EH (cell line): ENCODE data around the gene QKI.
"Not testable (repeated sequence)": the region's sequence is repeated elsewhere in the genome, so short reads cannot be mapped to it uniquely, and the experiment has no call there.

Experiments
- DNase-seq: peaks from one replicate; pipeline ENCODE4 v3.0.0-alpha.2; 2015; ENCODE audit warnings: low read depth

The QKI gene

DNA sequence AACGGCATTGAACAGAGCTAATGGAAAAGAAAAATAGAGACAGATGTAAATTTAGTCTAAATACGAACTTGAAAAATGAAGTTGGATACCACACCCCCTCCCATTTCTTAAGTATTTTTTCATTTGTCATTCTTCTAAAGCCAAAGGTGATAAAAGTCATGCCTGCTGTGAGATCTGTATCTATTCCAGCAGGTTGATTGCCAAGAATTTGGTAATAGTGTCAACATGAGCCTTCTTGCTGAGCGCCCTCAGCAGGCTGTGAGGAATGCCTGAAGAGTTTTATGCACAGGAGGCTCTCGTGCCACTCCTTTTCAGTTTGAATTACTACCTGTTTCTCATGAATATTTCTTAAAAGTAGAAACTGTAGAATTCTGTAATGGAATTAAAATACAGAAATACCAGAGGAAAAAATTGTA lies 165.4 kb downstream of the QKI start:
- DNase-seq, result peak; percentile 25

GRCh38 chr6:163580311-163581030 lies 166.0 kb downstream of the QKI start:
- no peak for DNase-seq

- no peak for DNase-seq
These were observed 169.0 kb downstream of the QKI start for GRCh38 chr6:163583558-163583957.

DNA sequence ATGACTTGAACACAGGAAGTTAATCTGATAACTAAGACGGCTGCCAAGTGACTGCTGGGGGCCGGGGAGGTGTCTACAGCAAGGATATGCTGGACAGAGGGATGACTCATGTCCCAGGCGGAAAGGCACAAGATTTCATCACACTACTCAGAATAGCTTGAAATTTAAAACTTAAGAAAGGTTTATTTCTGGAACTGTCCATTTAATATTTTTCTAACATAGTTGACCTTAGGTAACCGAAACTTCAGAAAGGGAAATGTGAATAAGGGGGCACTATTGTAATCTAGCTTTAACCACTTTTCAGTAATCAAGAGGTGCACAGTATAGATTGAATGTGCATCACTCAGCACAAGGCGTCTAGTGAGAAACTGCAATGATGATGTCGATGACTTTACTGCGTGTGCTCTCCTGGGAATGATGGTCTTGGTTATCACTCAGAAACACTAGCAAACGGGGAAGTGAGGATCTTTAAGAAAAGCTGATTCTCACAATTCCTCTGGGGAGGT lies 171.5 kb downstream of the QKI start:
- peak; percentile 94 for DNase-seq

GRCh38 chr6:163586888-163587287 lies 172.4 kb downstream of the QKI start:
- DNase-seq, result no peak

GRCh38 chr6:163588220-163588919 lies 173.9 kb downstream of the QKI start:
- DNase-seq, result peak; percentile 75

GRCh38 chr6:163589387-163589786 lies 174.9 kb downstream of the QKI start:
- DNase-seq, result no peak

DNA sequence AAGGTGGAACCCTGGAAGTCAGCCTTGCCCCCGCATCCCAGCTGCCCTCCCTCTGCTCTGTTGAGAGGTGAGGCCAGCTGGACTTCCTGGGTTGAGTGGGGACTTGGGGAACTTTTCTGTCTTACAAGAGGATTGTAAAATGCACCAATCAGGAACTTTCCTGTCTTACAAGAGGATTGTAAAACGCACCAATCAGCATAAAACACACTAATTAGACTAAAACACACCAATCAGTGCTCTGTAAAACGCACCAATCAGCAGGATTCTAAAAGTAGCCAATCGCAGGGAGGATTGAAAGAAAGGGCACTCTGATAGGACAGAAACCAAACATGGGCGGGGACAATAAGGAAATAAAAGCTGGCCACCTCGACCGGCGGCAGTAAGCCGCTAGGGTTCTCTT lies 175.6 kb downstream of the QKI start:
- not testable (repeated sequence) for DNase-seq

DNA sequence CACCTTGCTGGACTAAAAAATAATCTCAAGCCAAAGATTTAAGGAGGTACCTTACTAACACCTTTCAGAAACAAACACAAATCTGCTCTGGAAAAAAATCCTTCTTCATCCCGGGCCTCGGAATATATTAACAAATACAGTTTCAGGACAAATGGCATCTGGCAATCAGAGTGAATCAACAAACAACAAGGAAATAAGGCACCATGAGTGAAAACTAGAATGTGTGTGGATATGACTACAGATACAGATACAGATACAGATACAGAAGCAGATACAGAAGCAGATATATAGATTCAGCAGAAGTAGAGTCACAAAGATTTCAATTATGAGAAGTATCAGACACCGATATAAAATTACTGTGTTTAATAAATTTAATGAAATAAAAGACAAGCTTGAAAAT lies 178.4 kb downstream of the QKI start:
- no peak for DNase-seq

DNA sequence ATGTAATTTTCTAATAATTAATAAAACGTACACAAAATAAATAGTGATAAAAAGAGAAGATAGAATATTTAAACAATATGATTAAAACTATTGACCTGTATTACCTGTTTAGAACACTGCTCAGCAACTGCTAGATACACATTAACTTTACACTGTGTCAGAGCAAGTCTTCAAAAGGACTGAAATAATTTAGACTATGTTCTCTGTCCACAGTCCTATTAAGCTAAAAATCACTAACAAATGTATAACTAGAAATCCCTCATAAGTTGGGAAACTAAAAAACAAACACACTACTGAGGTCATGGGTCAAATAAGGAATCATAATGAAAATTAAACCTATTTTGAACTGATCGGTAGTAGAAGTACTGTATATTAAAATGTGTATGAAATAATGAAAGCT lies 181.7 kb downstream of the QKI start:
- no peak for DNase-seq

DNA sequence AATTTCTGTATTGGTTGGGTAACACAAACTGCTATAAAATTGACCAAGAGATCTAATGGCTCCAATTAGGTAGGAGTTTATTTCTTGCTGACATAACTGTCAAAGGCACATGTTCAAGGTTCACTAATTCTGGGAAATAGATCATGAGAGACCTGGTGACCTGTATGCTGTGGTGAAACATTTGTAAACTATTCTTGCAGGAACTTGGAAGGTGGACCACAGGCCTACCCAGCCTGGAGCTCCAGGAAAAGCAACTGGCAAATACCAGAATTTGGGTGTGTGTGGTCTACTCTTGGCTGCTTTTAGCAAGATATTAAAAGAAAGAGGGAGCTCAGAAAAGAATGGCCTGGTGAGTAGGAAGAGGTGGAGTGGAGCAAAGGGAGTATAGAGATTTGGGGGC lies 184.6 kb downstream of the QKI start:
- DNase-seq, result no peak

DNA sequence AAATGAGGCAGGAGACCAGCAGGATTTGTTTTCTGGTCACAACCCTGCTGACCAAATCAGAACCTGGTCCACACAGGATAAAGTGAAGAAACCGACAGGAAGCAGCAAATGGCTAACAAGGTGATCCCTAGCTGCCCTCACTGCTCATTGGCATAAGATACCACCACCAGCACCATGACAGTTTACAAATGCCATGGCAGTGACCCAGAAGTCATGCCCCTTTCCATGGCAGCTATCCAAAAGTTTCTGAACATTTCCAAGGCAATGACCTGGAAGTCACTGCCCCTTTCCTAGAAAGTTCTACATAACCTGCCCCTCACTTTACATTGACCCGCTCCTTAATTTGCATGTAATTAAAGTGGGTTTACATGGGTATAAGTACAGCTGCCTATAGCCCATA lies 185.2 kb downstream of the QKI start:
- DNase-seq, result no peak

GRCh38 chr6:163600331-163600730 lies 185.8 kb downstream of the QKI start:
- no peak for DNase-seq

- no peak for DNase-seq
These were observed 186.3 kb downstream of the QKI start for GRCh38 chr6:163600781-163601180.

GRCh38 chr6:163602851-163603250 lies 188.3 kb downstream of the QKI start:
- DNase-seq, result no peak

GRCh38 chr6:163603395-163603794 lies 188.9 kb downstream of the QKI start:
- DNase-seq, result no peak

DNA sequence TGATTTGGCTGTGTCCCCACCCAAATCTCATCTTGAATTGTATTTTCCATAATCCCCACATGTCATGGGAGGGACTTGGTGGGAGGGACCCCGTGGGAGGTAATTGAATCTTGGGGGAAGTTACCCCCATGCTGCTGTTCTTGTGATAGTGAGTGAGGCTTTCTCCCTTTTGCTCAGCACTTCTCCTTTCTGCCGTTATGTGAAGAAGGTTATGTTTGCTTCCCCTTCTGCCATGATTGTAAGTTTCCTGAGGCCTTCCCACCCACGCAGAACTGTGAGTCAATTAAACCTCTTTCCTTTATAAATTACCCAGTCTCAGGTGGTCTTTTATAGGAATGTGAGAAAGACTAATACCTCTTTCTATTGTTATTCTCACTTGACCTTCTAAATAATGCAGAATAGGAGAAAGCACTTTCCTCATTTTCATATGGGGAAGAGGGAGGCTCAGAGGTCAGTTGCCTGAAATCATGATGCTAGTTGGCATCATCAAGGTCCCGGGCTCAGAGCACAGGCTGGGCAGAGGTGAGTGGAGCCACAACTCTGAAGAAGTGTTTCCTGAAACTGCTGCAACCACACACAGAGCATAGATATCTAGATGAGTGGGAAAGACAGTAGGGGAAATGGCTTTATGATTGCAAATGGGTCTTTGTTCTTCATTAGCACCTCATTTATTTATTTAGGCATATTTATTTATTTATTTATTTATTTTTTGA lies 191.0 kb downstream of the QKI start:
- no peak for DNase-seq

DNA sequence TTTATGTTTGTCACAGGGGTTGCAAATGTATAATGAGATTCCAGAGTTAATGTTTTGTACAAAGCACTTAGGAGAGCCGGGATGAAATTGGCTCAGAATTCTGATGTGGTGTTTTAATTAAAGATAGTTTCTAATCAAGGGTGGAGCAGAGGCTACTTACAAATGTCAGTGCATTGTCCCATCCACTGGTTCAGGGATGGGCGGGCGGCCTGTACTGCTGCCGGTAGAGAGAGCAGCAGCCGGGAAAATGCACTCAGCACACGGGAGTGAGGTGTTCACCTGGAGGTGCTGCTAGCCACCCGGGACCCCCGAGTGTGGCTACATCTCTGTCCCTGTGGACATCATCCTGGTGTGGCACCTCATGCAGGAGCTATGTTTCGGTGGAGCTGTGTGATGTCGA lies 193.3 kb downstream of the QKI start:
- no peak for DNase-seq

- DNase-seq, result no peak
These were observed 193.7 kb downstream of the QKI start for GRCh38 chr6:163608204-163608644.

DNA sequence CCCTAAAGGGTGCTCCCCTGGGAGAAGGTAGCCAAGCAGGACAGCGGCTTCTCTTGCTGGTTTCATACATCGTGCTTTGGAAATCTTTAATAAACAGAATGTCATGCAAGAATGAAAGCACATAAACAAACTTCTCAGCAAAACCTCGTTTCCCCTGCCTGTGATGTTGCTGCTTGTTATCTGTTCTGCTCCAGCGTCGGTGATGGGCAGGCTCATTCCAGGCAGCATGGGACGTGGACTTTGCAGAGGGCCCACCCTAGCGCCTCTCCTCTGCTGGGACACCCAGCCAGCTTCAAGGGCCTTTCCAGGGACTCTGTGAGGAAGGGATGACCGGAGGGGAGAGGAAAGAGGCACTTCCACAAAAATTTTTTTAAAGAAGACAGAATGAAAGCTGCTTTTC lies 197.7 kb downstream of the QKI start:
- no peak for DNase-seq

GRCh38 chr6:163613025-163613424 lies 198.5 kb downstream of the QKI start:
- DNase-seq, result no peak

GRCh38 chr6:163613668-163614067 lies 199.2 kb downstream of the QKI start:
- no peak for DNase-seq

DNA sequence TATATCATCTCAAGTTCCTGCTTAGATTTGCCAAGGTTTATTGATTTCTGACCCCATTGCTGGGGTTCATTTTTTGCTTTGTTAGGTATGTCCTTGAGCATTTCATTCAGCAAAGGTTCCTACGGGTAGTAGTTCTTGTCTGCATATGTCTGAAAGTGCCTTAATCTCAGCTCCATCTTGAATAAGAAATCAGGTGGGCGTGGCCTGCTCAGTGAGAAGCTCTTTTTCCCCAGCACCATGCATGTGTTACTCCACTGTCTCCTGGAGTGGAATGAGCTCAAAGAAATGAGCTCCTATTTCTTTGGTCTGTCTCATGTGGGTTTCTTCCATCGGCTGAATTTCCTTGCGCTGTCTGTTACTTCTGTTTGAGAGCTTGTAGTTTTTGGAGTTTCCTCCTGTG lies 201.9 kb downstream of the QKI start:
- no peak for DNase-seq
